Measurements from ENCODE around the gene ATP1A2. TPM values are rescaled to one million over a fixed set of nuclear protein-coding genes. Genes with fewer than 3 reads are reported as not detected.
"Not testable (repeated sequence)": the region's sequence is repeated elsewhere in the genome, so short reads cannot be mapped to it uniquely, and the experiment has no call there.

ATP1A2 gene
- total RNA-seq, 2 experiments from 2014 or later: not detected

DNA sequence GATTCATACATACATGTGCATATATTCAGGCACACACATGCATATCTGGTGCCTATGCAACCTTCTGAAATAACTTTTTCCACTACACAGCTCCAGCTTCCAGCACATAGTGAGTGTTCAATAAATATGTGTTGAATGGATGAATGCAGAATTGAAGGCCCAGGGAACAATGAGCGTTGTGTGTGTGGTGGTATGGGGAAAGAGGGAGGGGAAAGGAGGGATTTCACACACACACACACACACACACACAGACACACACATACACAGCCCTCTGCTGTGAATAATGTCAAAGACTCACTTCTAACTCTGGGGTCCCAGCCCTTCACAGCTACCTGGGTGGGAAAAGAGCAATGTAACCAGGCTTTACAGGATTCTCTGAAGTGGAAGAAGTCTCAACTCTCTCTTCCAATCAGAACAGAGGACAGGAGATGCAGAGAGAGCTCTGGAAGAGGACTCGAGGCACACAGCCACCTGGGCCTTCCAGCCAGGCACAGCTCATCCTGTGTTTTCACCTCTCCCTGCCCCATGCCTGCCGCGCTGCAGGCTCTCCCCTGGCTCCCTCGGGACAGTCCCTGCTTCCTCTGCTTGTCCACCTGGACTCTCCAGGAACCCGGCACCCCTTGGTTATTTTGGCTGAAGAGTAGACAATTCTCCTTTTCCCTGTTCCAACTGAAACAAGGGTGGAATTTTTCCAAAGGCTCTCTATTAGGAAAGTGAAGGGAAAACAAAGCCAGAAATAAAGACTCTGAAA is 11.7 kb upstream of the ATP1A2 start:
- H3K36me3 Mint-ChIP-seq (ENCODE audit: low read depth): no peaks in the 10 kb centered on the region
- no peak overlapping the region for H3K4me3 Mint-ChIP-seq
- H3K27ac Mint-ChIP-seq: no peak overlapping the region
- POLR2A ChIA-PET: interaction anchor here (0.6 to 0.9 kb wide), 3 partner anchors 46 to 188 kb away, joined by 3 read pairs; no protein-coding TSS in a partner anchor
- no peaks in the 10 kb centered on the region for H3K9me3 Mint-ChIP-seq (ENCODE audit: insufficient read depth)
- peaks cover 5% of the 10 kb centered on the region for H3K27me3 Mint-ChIP-seq (ENCODE audit: low read depth)
- DNase-seq (no peak), ATAC-seq (no peak)
- H3K4me1 Mint-ChIP-seq (ENCODE audit: low read depth): peaks cover 36% of the 10 kb centered on the region
- CTCF ChIA-PET: interaction anchor here (0.8 to 7.3 kb wide), 12 partner anchors 8 to 273 kb away, joined by 3 to 109 read pairs (median 4); partner anchors contain the start of genes KCNJ9 and PEX19

DNA sequence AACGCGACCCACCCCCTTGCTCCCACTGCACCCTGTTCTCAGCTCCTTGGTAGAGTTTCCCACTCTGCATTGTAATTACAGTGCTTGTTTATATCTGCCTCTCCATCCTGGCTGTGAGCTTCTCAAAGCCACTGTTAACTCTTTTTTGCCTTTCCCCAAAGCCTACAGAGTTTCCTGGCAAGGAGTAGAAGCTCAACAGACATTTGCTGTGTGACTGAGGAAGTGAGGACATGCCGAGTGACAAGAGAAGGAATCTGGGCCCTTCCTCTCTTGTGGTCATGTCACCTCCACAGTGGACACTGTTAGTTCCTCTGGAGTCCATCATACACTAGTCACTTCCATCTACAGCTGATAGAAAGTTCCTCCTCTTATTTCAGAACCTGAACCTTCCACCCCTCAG is 11.1 kb upstream of the ATP1A2 start:
- ATAC-seq: no peak

GRCh38 chr1:160105155-160105554 is 10.4 kb upstream of the ATP1A2 start:
- CTCF ChIA-PET: interaction anchor here (1.1 to 7.3 kb wide), 10 partner anchors 13 to 272 kb away, joined by 3 to 109 read pairs (median 8); partner anchors contain the start of gene KCNJ9
- Mint-ChIP-seq H3K9me3 (ENCODE audit: insufficient read depth) (no peaks in the 10 kb centered on the region), H3K4me1 (ENCODE audit: low read depth) (peaks cover 23% of the 10 kb centered on the region), H3K27me3 (ENCODE audit: low read depth) (peaks cover 5% of the 10 kb centered on the region), H3K4me3 (no peak overlapping the region), H3K27ac (no peak overlapping the region), H3K36me3 (ENCODE audit: low read depth) (no peaks in the 10 kb centered on the region)
- POLR2A ChIA-PET: no interaction called here
- no peak for ATAC-seq
- no peak for DNase-seq

More for the DNA sequence above, 11.1 kb upstream of the ATP1A2 start:
- Mint-ChIP-seq H3K9me3 (ENCODE audit: insufficient read depth) (no peaks in the 10 kb centered on the region), H3K4me1 (ENCODE audit: low read depth) (peaks cover 29% of the 10 kb centered on the region), H3K4me3 (no peak overlapping the region), H3K36me3 (ENCODE audit: low read depth) (no peaks in the 10 kb centered on the region), H3K27me3 (ENCODE audit: low read depth) (peaks cover 5% of the 10 kb centered on the region), H3K27ac (no peak overlapping the region)
- POLR2A ChIA-PET: interaction anchor here (0.6 kb wide), 2 partner anchors 45 to 91 kb away, joined by 3 read pairs; no protein-coding TSS in a partner anchor
- no peak for DNase-seq
- CTCF ChIA-PET: interaction anchor here (1.1 to 7.3 kb wide), 12 partner anchors 10 to 272 kb away, joined by 3 to 109 read pairs (median 5); partner anchors contain the start of genes KCNJ9 and PEX19

GRCh38 chr1:160107512-160107911 is 8.0 kb upstream of the ATP1A2 start:
- H3K27ac Mint-ChIP-seq: no peak overlapping the region
- ChIA-PET POLR2A (no interaction called here), CTCF (interaction anchor here (1.3 to 2.5 kb wide), 6 partner anchors 22 to 184 kb away, joined by 3 to 20 read pairs (median 6); no protein-coding TSS in a partner anchor)
- DNase-seq (no peak), ATAC-seq (no peak)
- peaks cover 8% of the 10 kb centered on the region for H3K4me1 Mint-ChIP-seq (ENCODE audit: low read depth)
- H3K36me3 Mint-ChIP-seq (ENCODE audit: low read depth): no peaks in the 10 kb centered on the region
- H3K9me3 Mint-ChIP-seq (ENCODE audit: insufficient read depth): no peaks in the 10 kb centered on the region
- no peak overlapping the region for H3K4me3 Mint-ChIP-seq
- peaks cover 5% of the 10 kb centered on the region for H3K27me3 Mint-ChIP-seq (ENCODE audit: low read depth)

DNA sequence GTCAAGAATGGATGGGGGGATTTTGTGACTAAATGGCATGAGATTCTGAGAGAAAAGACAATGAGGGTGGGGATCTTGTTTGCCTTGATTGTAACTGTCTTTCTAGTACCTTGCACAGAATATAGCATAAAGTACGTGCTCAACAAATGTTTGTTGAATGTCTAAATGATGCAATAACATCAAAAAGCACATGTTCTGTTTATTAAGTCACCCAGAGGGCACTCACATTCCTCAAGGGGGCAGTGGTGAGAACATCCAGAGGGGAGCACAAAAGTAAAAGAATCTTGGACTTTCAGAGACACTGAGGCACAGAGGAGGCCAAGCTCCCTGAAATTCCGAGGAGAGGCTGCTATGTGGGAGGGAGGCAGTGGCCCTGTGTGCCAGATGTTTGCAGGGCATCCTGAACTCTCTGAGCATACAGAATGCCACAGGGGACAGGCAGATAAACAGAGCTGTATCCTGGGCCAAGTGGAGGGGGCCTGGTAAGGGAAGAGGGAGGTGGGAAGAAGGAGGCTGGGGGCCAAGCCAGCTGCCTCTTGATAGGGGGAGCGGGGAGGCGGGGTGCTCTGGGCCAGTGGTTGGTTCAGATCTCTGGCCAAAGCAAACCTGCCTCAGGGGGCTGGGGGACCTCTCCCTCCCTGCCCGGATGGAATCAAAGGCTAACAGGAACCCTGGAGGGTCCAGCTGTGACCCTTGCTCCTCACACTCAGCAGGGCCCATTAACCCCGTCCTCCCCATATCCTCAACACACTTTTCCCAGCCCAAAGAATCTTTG is 6.5 kb upstream of the ATP1A2 start:
- H3K27me3 Mint-ChIP-seq (ENCODE audit: low read depth): peaks cover 5% of the 10 kb centered on the region
- H3K4me3 Mint-ChIP-seq: no peak overlapping the region
- ChIA-PET CTCF (interaction anchor here (0.7 to 2.5 kb wide), 14 partner anchors 8 to 268 kb away, joined by 3 to 20 read pairs (median 4); partner anchors contain the start of gene IGSF8), POLR2A (interaction anchor here (0.6 to 0.8 kb wide), 2 partner anchors 225 to 420 kb away, joined by 3 read pairs; no protein-coding TSS in a partner anchor)
- H3K36me3 Mint-ChIP-seq (ENCODE audit: low read depth): no peaks in the 10 kb centered on the region
- H3K27ac Mint-ChIP-seq: no peak overlapping the region
- ATAC-seq: no peak
- H3K4me1 Mint-ChIP-seq (ENCODE audit: low read depth): no peaks in the 10 kb centered on the region
- no peaks in the 10 kb centered on the region for H3K9me3 Mint-ChIP-seq (ENCODE audit: insufficient read depth)
- DNase-seq: peak; percentile 60

- no peak for DNase-seq
- no peaks in the 10 kb centered on the region for H3K4me1 Mint-ChIP-seq (ENCODE audit: low read depth)
- no peak overlapping the region for H3K4me3 Mint-ChIP-seq
- H3K27ac Mint-ChIP-seq: no peak overlapping the region
- H3K36me3 Mint-ChIP-seq (ENCODE audit: low read depth): no peaks in the 10 kb centered on the region
- CTCF ChIA-PET: interaction anchor here (0.7 to 2.5 kb wide), 8 partner anchors 9 to 267 kb away, joined by 3 to 20 read pairs (median 4); partner anchors contain the start of gene IGSF8
- peaks cover 8% of the 10 kb centered on the region for H3K27me3 Mint-ChIP-seq (ENCODE audit: low read depth)
- no peaks in the 10 kb centered on the region for H3K9me3 Mint-ChIP-seq (ENCODE audit: insufficient read depth)
- no peak for ATAC-seq
- POLR2A ChIA-PET: interaction anchor here (0.6 kb wide), 1 partner anchor 224 kb away, joined by 3 read pairs; no protein-coding TSS in a partner anchor
These were observed 5.9 kb upstream of the ATP1A2 start for GRCh38 chr1:160109686-160110085.

GRCh38 chr1:160111462-160111861 is 4.1 kb upstream of the ATP1A2 start:
- DNase-seq; POLR2A ChIA-PET; ATAC-seq; H3K4me3 Mint-ChIP-seq; H3K36me3 Mint-ChIP-seq (ENCODE audit: low read depth); H3K27me3 Mint-ChIP-seq (ENCODE audit: low read depth); H3K4me1 Mint-ChIP-seq (ENCODE audit: low read depth); H3K27ac Mint-ChIP-seq; H3K9me3 Mint-ChIP-seq (ENCODE audit: insufficient read depth): not testable (repeated sequence)
- CTCF ChIA-PET: interaction anchor here (1.3 to 2.1 kb wide), 2 partner anchors 10 to 140 kb away, joined by 3 to 4 read pairs; no protein-coding TSS in a partner anchor

- POLR2A ChIA-PET: no interaction called here
- H3K36me3 Mint-ChIP-seq (ENCODE audit: low read depth): no peaks in the 10 kb centered on the region
- H3K27ac Mint-ChIP-seq: no peak overlapping the region
- CTCF ChIA-PET: interaction anchor here (1.1 to 1.3 kb wide), 2 partner anchors 9 to 11 kb away, joined by 3 read pairs; no protein-coding TSS in a partner anchor
- no peak for ATAC-seq
- H3K4me3 Mint-ChIP-seq: no peak overlapping the region
- peaks cover 10% of the 10 kb centered on the region for H3K27me3 Mint-ChIP-seq (ENCODE audit: low read depth)
- no peak for DNase-seq
- H3K4me1 Mint-ChIP-seq (ENCODE audit: low read depth): no peaks in the 10 kb centered on the region
- no peaks in the 10 kb centered on the region for H3K9me3 Mint-ChIP-seq (ENCODE audit: insufficient read depth)
These were observed 3.2 kb upstream of the ATP1A2 start for GRCh38 chr1:160112357-160112756.

GRCh38 chr1:160113407-160113806 is 2.2 kb upstream of the ATP1A2 start:
- DNase-seq (no peak), ATAC-seq (no peak)
- ChIA-PET CTCF (no interaction called here), POLR2A (no interaction called here)
- Mint-ChIP-seq H3K27me3 (ENCODE audit: low read depth) (peaks cover 13% of the 10 kb centered on the region), H3K4me3 (no peak overlapping the region), H3K27ac (no peak overlapping the region), H3K4me1 (ENCODE audit: low read depth) (no peaks in the 10 kb centered on the region), H3K9me3 (ENCODE audit: insufficient read depth) (no peaks in the 10 kb centered on the region), H3K36me3 (ENCODE audit: low read depth) (no peaks in the 10 kb centered on the region)

GRCh38 chr1:160114085-160114484 is 1.5 kb upstream of the ATP1A2 start:
- ATAC-seq (no peak), DNase-seq (no peak)
- POLR2A ChIA-PET: no interaction called here
- CTCF ChIA-PET: interaction anchor here (1.0 to 1.1 kb wide), 2 partner anchors 10 to 36 kb away, joined by 3 read pairs; no protein-coding TSS in a partner anchor
- no peaks in the 10 kb centered on the region for H3K36me3 Mint-ChIP-seq (ENCODE audit: low read depth)
- H3K4me1 Mint-ChIP-seq (ENCODE audit: low read depth): no peaks in the 10 kb centered on the region
- H3K9me3 Mint-ChIP-seq (ENCODE audit: insufficient read depth): no peaks in the 10 kb centered on the region
- no peak overlapping the region for H3K27ac Mint-ChIP-seq
- no peak overlapping the region for H3K4me3 Mint-ChIP-seq
- H3K27me3 Mint-ChIP-seq (ENCODE audit: low read depth): peaks cover 16% of the 10 kb centered on the region

DNA sequence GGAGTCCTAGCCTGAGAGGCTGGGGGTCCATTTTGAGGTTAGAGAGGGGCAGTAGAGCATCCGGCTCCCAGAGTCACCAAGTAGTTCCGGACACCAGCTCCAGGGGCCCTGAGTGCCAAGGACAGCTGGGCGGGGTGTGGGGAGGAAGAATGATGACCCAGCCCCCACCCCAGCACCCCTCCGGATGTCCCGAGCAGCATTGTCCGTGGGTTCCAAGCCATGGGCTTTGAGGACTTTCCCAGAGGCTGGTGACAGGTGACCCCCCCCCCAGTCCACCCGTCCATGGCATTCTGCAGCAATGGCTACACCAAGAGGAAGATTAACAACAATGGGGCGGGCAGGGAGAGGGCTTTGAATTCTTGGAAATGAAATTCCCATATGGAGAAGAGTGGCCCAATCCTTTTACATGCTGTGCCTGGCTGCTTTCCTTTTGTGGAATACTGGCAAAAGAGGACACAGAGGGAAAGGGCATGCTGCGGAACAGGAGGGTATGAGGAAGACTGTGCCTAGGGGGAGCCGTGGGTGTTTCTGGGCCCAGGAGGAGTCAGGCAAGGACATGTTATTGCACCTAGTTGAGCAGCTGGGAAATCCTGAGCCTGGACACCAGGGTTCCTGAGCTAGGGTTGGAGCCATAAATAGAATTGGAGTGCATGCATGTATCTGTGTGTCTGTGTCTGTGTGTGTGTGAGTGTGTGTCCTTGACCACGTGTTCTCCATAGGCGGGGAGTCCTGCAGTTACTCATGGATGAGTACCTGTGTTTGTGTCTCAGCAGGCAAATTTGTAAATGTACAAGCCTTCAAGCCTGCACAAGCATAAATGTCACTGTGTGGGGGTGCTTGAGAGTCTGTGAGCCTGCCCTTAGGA is 956 bp downstream of the ATP1A2 start:
- no peak overlapping the region for H3K4me3 Mint-ChIP-seq
- H3K9me3 Mint-ChIP-seq (ENCODE audit: insufficient read depth): no peaks in the 10 kb centered on the region
- no peaks in the 10 kb centered on the region for H3K4me1 Mint-ChIP-seq (ENCODE audit: low read depth)
- peaks cover 16% of the 10 kb centered on the region for H3K27me3 Mint-ChIP-seq (ENCODE audit: low read depth)
- DNase-seq (no peak), ATAC-seq (no peak)
- H3K36me3 Mint-ChIP-seq (ENCODE audit: low read depth): no peaks in the 10 kb centered on the region
- POLR2A ChIA-PET: interaction anchor here (0.6 kb wide), 1 partner anchor 19 kb away, joined by 3 read pairs; no protein-coding TSS in a partner anchor
- CTCF ChIA-PET: interaction anchor here (0.8 kb wide), 1 partner anchor 15 kb away, joined by 3 read pairs; no protein-coding TSS in a partner anchor
- H3K27ac Mint-ChIP-seq: no peak overlapping the region
